HCT116 (cell line): ENCODE measurements around the gene ATL1. TPM values are rescaled to one million over a fixed set of nuclear protein-coding genes. Genes with fewer than 3 reads are reported as not detected.

Source experiments
- ATAC-seq: fragments of 200-7000 bp; cut with Tn5 transposase; 2 replicates; pipeline ENCODE4 v1.9.1; 2020; ENCODE audit warnings: mild to moderate bottlenecking, moderate library complexity
- BruUV-seq: library from RNA; stranded (reverse); fragments of 400-500 nt; replicated peaks from 2 replicates; lab custom pipeline; 2021; lab: Mats Ljungman, UMichigan
- CTCF ChIA-PET: fragments of 300-600 bp; sonication (Branson Sonifier 250); formaldehyde crosslinking; loops from one replicate; lab custom pipeline; 2021; ENCODE audit warnings: antibody characterized with exemption; lab: Charles Lee
- POLR2A ChIA-PET: fragments of 300-600, 350-600 bp; sonication (Branson Sonifier 250); formaldehyde crosslinking; loops from one replicate; lab custom pipeline; 2021; ENCODE audit warnings: antibody characterized with exemption; lab: Charles Lee
- RAD21 ChIA-PET, 2 experiments: fragments of 300-600 bp; sonication (Branson Sonifier 250); formaldehyde crosslinking; loops; one replicate each; lab custom pipeline; 2023; ENCODE audit warnings: low total read pairs in 2 of 2; ENCODE audit not compliant: uncharacterized antibody in 2 of 2, unreplicated experiment in 2 of 2, low non-redundant PET in 1 of 2; lab: Charles Lee
- DNase-seq: peaks from one replicate; pipeline ENCODE4 v3.0.0-alpha.2; 2010; ENCODE audit warnings: low read depth, low spot score
- H2AFZ ChIP-seq: fragments of 200-600 bp; shearing (Covaris generic), sonication (generic); 2 replicates; pipeline ENCODE4 v1.6.1; 2017; ENCODE audit warnings: low read depth, mixed run types, mixed read lengths, antibody characterized with exemption, low read length; ENCODE audit not compliant: poor library complexity, severe bottlenecking
- H3K27ac ChIP-seq: 2 replicates; pipeline ENCODE4 v1.5.1; 2012; ENCODE audit warnings: low read depth, low read length
- H3K27me3 ChIP-seq: fragments of 200-600 bp; sonication (generic); 2 replicates; pipeline ENCODE4 v1.6.1; 2016; ENCODE audit warnings: mixed run types, low read length, mixed read lengths; ENCODE audit not compliant: insufficient read depth
- H3K36me3 ChIP-seq, 2 experiments: fragments of 200-500 bp in 1 of 2; fragments of 200-600 bp in 1 of 2; sonication (Bioruptor generic) in 1 of 2; sonication (generic) in 1 of 2; 2 replicates each; pipeline versions ENCODE4 v1.5.1 to v1.6.1; 2014 to 2016; ENCODE audit warnings: low read length in 2 of 2, inconsistent platforms in 1 of 2, mixed read lengths in 1 of 2, mixed run types in 1 of 2; ENCODE audit not compliant: insufficient read depth in 2 of 2, control insufficient read depth in 1 of 2
- H3K4me1 ChIP-seq, 2 experiments: fragments of 200-600 bp in 1 of 2; sonication (generic) in 1 of 2; 2 replicates each; pipeline versions ENCODE4 v1.5.1 to v1.6.1; 2012 to 2017; ENCODE audit warnings: low read length in 2 of 2, inconsistent platforms in 1 of 2, mild to moderate bottlenecking in 1 of 2, mixed read lengths in 1 of 2, mixed run types in 1 of 2, moderate library complexity in 1 of 2; ENCODE audit not compliant: insufficient read depth in 2 of 2, control insufficient read depth in 1 of 2
- H3K4me2 ChIP-seq: fragments of 200-600 bp; sonication (generic); 2 replicates; pipeline ENCODE4 v1.6.1; 2017; ENCODE audit warnings: mixed run types, low read length, mixed read lengths
- H3K4me3 ChIP-seq, 2 experiments: fragments of 200-600 bp in 1 of 2; sonication (generic) in 1 of 2; replicated peaks in 1 of 2; 2 replicates each; pipeline ENCODE4 v1.5.1; 2011 to 2016; ENCODE audit warnings: low read length in 2 of 2, control low read depth in 1 of 2, low read depth in 1 of 2, mild to moderate bottlenecking in 1 of 2, mixed read lengths in 1 of 2, mixed run types in 1 of 2
- H3K79me2 ChIP-seq: fragments of 200-600 bp; sonication (generic); 2 replicates; pipeline ENCODE4 v1.6.1; 2017; ENCODE audit warnings: mild to moderate bottlenecking, mixed run types, low read length, moderate library complexity, mixed read lengths; ENCODE audit not compliant: insufficient read depth
- H3K9ac ChIP-seq: fragments of 200-600 bp; sonication (generic); 2 replicates; pipeline ENCODE4 v1.6.1; 2016; ENCODE audit warnings: low read length, mixed read lengths
- H3K9me2 ChIP-seq: fragments of 200-600 bp; sonication (generic), shearing (Covaris generic); 2 replicates; pipeline ENCODE4 v1.6.1; 2017; ENCODE audit warnings: mixed run types, mild to moderate bottlenecking, moderate library complexity; ENCODE audit not compliant: insufficient read depth
- H3K9me3 ChIP-seq, 2 experiments: fragments of 200-500 bp in 1 of 2; fragments of 200-600 bp in 1 of 2; sonication (Bioruptor generic) in 1 of 2; sonication (generic) in 1 of 2; 2 replicates each; pipeline ENCODE4 v1.6.1; 2014 to 2017; ENCODE audit warnings: low read length in 2 of 2, mixed read lengths in 2 of 2, inconsistent platforms in 1 of 2, low read depth in 1 of 2, mild to moderate bottlenecking in 1 of 2, mixed run types in 1 of 2, moderate library complexity in 1 of 2; ENCODE audit not compliant: control insufficient read depth in 1 of 2, insufficient read depth in 1 of 2
- H4K20me1 ChIP-seq: fragments of 200-600 bp; sonication (generic), shearing (Covaris generic); 2 replicates; pipeline ENCODE4 v1.6.1; 2017; ENCODE audit warnings: mixed run types, mild to moderate bottlenecking, moderate library complexity; ENCODE audit not compliant: insufficient read depth
- CEBPB ChIP-seq: IDR thresholded peaks from 2 replicates; pipeline ENCODE4 v1.6.1; 2012; ENCODE audit warnings: low read depth
- ELF1 ChIP-seq: IDR thresholded peaks from 2 replicates; pipeline ENCODE4 v1.6.1; 2012; ENCODE audit warnings: low read depth, borderline replicate concordance
- EZH2 ChIP-seq: fragments of 200-600 bp; sonication (generic); IDR thresholded peaks from 2 replicates; pipeline ENCODE4 v1.6.1; 2017; ENCODE audit warnings: antibody characterized with exemption, mixed run types
- EZH2phosphoT487 ChIP-seq: fragments of 200-600 bp; IDR thresholded peaks from 2 replicates; pipeline ENCODE4 v1.6.1; 2018; ENCODE audit warnings: antibody characterized with exemption, borderline replicate concordance
- FOSL1 ChIP-seq: IDR thresholded peaks from 2 replicates; pipeline ENCODE4 v1.6.1; 2012; ENCODE audit warnings: low read depth
- POLR2A ChIP-seq: IDR thresholded peaks from 2 replicates; pipeline ENCODE4 v1.7.0; 2011; ENCODE audit warnings: borderline replicate concordance; ENCODE audit not compliant: insufficient read depth, insufficient read length; ENCODE audit errors: extremely low read depth
- POLR2AphosphoS5 ChIP-seq: IDR thresholded peaks from 2 replicates; pipeline ENCODE4 v1.6.1; 2011; ENCODE audit warnings: mild to moderate bottlenecking, low read depth, low read length, moderate library complexity
- RAD21 ChIP-seq: IDR thresholded peaks from 2 replicates; pipeline ENCODE4 v1.6.1; 2012; ENCODE audit warnings: low read depth, mild to moderate bottlenecking
- SIN3A ChIP-seq: IDR thresholded peaks from 2 replicates; pipeline ENCODE4 v1.6.1; 2012; ENCODE audit warnings: low read depth
- SRF ChIP-seq: IDR thresholded peaks from 2 replicates; pipeline ENCODE4 v1.6.1; 2012; ENCODE audit warnings: low read depth
- TCF7L2 ChIP-seq: IDR thresholded peaks from 2 replicates; pipeline ENCODE4 v1.7.0; 2011; ENCODE audit warnings: borderline replicate concordance, inconsistent platforms; ENCODE audit not compliant: insufficient read depth, insufficient read length; ENCODE audit errors: extremely low read depth
- YY1 ChIP-seq: IDR thresholded peaks from 2 replicates; pipeline ENCODE4 v1.6.1; 2011; ENCODE audit warnings: low read length, low read depth, moderate library complexity, mild to moderate bottlenecking; ENCODE audit not compliant: insufficient replicate concordance; ENCODE audit errors: extremely low read depth
- intact Hi-C: fragments of 100-400 bp; cut with micrococcal nuclease; formaldehyde crosslinking; loops from 2 replicates; pipeline ENCODE4 v1.10.0; 2022
- total RNA-seq: library from RNA; stranded (reverse); gene quantifications from one replicate; pipeline ENCODE4 v1.2.1, GENCODE V29; 2021; ENCODE audit not compliant: unreplicated experiment
- TF ChIP-seq, protein P1 (sequence below): IDR thresholded peaks from 2 replicates; pipeline ENCODE4 v1.6.1; 2011; ENCODE audit warnings: mild to moderate bottlenecking, low read length, moderate library complexity; ENCODE audit not compliant: insufficient replicate concordance; ENCODE audit errors: extremely low read depth
- TF ChIP-seq, protein P2 (sequence below): IDR thresholded peaks from 2 replicates; pipeline ENCODE4 v1.6.1; 2012
- TF ChIP-seq, protein P3 (sequence below): IDR thresholded peaks from 2 replicates; pipeline ENCODE4 v1.6.1; 2012
- TF ChIP-seq, protein P4 (sequence below): IDR thresholded peaks from 2 replicates; pipeline ENCODE4 v1.6.1; 2012; ENCODE audit warnings: low read depth

The ATL1 gene
- total RNA-seq, 1 experiment from 2014 or later = 1.4 TPM

DNA sequence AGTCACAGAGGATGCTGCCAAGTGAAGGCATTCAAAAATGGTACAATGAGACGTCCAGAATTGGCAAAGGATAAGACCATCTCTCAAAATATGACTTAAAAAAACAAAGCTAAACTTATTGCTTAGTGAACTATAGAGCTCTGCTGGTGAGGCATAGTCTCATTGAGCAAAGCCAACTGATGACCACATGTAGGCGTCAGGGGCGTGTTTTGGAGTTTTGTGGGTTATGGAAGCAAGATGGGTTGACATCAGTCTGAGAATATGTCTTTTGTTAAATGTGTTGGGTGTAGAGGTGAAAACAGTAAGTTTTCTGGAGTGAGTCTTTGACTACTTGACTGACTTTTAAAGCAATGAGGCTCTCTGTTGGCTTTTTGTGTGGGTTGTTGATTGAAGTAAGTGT lies 47.2 kb downstream of the ATL1 start:
- CTCF ChIA-PET = interaction anchor here (1.1 kb wide), 1 partner anchor 10 kb away, joined by 3 read pairs; no protein-coding TSS in a partner anchor

More for the DNA sequence above, 47.2 kb downstream of the ATL1 start:
- Histone ChIP-seq H3K9me2 (no peaks in the 10 kb centered on the region), H3K36me3 (no peaks in the 10 kb centered on the region), H3K9ac (no peak overlapping the region), H2AFZ (no peak overlapping the region), H3K4me1 (peaks cover 0 to under 1% of the 10 kb centered on the region in 2 experiments; a peak in 1 of 4 replicates), H4K20me1 (no peaks in the 10 kb centered on the region), H3K27ac (no peak overlapping the region), H3K79me2 (no peaks in the 10 kb centered on the region), H3K27me3 (no peaks in the 10 kb centered on the region), H3K9me3 (no peaks in the 10 kb centered on the region), H3K4me3 (no peak overlapping the region)
- intact Hi-C loops = no loop called here
- RAD21 ChIA-PET = no interaction called here
- DNase-seq (no peak), ATAC-seq (no peak)
- no TSS peak for BruUV-seq
- no peak for TF ChIP-seq EZH2
- TF ChIP-seq CEBPB = no peak
- TF ChIP-seq, protein P1, sequence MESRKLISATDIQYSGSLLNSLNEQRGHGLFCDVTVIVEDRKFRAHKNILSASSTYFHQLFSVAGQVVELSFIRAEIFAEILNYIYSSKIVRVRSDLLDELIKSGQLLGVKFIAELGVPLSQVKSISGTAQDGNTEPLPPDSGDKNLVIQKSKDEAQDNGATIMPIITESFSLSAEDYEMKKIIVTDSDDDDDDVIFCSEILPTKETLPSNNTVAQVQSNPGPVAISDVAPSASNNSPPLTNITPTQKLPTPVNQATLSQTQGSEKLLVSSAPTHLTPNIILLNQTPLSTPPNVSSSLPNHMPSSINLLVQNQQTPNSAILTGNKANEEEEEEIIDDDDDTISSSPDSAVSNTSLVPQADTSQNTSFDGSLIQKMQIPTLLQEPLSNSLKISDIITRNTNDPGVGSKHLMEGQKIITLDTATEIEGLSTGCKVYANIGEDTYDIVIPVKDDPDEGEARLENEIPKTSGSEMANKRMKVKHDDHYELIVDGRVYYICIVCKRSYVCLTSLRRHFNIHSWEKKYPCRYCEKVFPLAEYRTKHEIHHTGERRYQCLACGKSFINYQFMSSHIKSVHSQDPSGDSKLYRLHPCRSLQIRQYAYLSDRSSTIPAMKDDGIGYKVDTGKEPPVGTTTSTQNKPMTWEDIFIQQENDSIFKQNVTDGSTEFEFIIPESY = no peak
- no peak for TF ChIP-seq POLR2AphosphoS5
- TF ChIP-seq, protein P2, sequence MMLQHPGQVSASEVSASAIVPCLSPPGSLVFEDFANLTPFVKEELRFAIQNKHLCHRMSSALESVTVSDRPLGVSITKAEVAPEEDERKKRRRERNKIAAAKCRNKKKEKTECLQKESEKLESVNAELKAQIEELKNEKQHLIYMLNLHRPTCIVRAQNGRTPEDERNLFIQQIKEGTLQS = no peak
- no peak for TF ChIP-seq SIN3A
- TF ChIP-seq RAD21 = no peak
- no peak for TF ChIP-seq POLR2A
- no peak for TF ChIP-seq EZH2phosphoT487
- TF ChIP-seq, protein P3, sequence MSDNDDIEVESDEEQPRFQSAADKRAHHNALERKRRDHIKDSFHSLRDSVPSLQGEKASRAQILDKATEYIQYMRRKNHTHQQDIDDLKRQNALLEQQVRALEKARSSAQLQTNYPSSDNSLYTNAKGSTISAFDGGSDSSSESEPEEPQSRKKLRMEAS = no peak
- no peak for TF ChIP-seq SRF
- no peak for TF ChIP-seq ELF1
- no peak for TF ChIP-seq TCF7L2
- TF ChIP-seq FOSL1 = no peak
- no peak for TF ChIP-seq YY1
- TF ChIP-seq, protein P4, sequence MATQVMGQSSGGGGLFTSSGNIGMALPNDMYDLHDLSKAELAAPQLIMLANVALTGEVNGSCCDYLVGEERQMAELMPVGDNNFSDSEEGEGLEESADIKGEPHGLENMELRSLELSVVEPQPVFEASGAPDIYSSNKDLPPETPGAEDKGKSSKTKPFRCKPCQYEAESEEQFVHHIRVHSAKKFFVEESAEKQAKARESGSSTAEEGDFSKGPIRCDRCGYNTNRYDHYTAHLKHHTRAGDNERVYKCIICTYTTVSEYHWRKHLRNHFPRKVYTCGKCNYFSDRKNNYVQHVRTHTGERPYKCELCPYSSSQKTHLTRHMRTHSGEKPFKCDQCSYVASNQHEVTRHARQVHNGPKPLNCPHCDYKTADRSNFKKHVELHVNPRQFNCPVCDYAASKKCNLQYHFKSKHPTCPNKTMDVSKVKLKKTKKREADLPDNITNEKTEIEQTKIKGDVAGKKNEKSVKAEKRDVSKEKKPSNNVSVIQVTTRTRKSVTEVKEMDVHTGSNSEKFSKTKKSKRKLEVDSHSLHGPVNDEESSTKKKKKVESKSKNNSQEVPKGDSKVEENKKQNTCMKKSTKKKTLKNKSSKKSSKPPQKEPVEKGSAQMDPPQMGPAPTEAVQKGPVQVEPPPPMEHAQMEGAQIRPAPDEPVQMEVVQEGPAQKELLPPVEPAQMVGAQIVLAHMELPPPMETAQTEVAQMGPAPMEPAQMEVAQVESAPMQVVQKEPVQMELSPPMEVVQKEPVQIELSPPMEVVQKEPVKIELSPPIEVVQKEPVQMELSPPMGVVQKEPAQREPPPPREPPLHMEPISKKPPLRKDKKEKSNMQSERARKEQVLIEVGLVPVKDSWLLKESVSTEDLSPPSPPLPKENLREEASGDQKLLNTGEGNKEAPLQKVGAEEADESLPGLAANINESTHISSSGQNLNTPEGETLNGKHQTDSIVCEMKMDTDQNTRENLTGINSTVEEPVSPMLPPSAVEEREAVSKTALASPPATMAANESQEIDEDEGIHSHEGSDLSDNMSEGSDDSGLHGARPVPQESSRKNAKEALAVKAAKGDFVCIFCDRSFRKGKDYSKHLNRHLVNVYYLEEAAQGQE = no peak
- TF ChIP-seq, all 23 proteins: peak for 0
- POLR2A ChIA-PET = no interaction called here
- no peak overlapping the region for H3K4me2 ChIP-seq
